ENCODE measurements around the gene RNF141. TPM values are rescaled to one million over a fixed set of nuclear protein-coding genes. Genes with fewer than 3 reads are reported as not detected.

The RNF141 gene, protein sequence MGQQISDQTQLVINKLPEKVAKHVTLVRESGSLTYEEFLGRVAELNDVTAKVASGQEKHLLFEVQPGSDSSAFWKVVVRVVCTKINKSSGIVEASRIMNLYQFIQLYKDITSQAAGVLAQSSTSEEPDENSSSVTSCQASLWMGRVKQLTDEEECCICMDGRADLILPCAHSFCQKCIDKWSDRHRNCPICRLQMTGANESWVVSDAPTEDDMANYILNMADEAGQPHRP
- 6.9 and 10.3 TPM in 2 replicates for polyA plus RNA-seq (2012; rRNA removed)
- polyA plus RNA-seq (2012; cell fraction: cytosol; rRNA removed): 12.9 and 15.5 TPM in 2 replicates
- 2.0 and 4.5 TPM in 2 replicates for polyA plus RNA-seq (2012; cell fraction: nucleus; rRNA removed)

DNA sequence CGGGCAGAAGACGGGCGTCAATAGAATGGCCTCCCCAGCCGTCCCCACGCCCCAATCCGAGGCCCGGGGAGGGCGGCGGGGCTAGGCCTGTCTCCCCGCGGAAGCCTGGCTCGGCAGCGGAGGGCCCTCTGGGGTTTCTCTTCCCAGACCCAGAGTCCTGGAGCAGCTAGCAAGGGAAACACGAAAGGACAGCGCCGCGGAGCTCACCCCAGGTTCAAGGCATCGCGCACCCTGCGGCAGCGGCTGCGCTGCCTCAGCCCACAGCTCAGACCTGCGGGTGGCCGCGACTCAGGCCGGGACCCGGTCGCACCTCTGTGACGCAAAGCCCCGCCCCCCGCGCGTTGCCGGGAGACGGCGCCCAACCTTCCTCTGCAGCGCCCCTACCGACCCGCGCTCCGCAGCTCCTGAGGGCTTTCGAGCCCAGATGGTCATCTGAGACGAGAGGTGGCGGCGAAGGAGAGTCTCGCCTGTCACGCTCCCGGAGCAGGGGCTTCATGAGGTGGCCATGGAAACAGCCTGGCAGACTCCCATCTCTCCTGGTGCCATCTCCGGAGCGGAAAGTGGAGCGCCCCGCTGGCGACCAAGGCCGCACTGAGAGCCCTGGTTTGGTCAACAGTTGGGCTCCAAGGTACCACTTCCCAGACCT, at the start of gene RNF141:
TSS of gene RNF141 (minus strand) at position 273 of the 646 bp plus-strand sequence. CDS start 7,029 bp downstream, outside the sequence.
- Histone ChIP-seq H3K9me3 (no peaks in the 10 kb centered on the region), H3K4me3 (ENCODE audit: low read depth in 2 of 2, low read length in 1 of 2) (peak within 1 kb of the TSS; percentile 72 to 89), H3K36me3 (replicated peaks in 1 of 2; ENCODE audit: control insufficient read depth in 1 of 2, insufficient read depth in 2 of 2, low read length in 1 of 2) (no peaks in the 10 kb centered on the region), H3F3A (replicated peaks; ENCODE audit: insufficient read depth) (peaks cover 9% of the 10 kb centered on the region), H3K9ac (peak within 1 kb of the TSS; percentile 87), H3K27me3 (ENCODE audit: insufficient read depth) (no peaks in the 10 kb centered on the region), H2AFZ (ENCODE audit: low read depth) (peak within 1 kb of the TSS; percentile 88), H3K79me2 (ENCODE audit: insufficient read depth) (peaks cover 33% of the 10 kb centered on the region), H3K4me2 (peak within 1 kb of the TSS; percentile 91), H4K20me1 (ENCODE audit: insufficient read depth) (no peaks in the 10 kb centered on the region), H3K9me2 (no peaks in the 10 kb centered on the region), H3K27ac (ENCODE audit: low read depth in 2 of 2, low read length in 1 of 2) (peak within 1 kb of the TSS; percentile 77 to 91), H3K4me1 (ENCODE audit: control insufficient read depth in 1 of 2, insufficient read depth in 2 of 2, low read depth in 1 of 2, low read length in 1 of 2) (peaks cover 7 to 11% of the 10 kb centered on the region in 2 experiments; a peak in 3 of 4 replicates)
- 0% methylated on average over 5 of the region's 54 CpGs for WGBS (ENCODE audit: low lambda C conversion rate)
- ChIA-PET POLR2A (interaction anchor here (0.5 to 1.5 kb wide), 8 partner anchors 9 to 1834 kb away, joined by 3 to 5 read pairs (median 4); partner anchors contain the start of genes AMPD3, CTR9 and IRAG1), CTCF (interaction anchor here (0.6 to 4.3 kb wide), 50 partner anchors 10 to 775 kb away, joined by 3 to 25 read pairs (median 4); partner anchors contain the start of genes ADM and AMPD3)
- DNase-seq: peak; percentile 97
- no peak for TF ChIP-seq RXRA (IDR thresholded peaks at IDR 0.05; ENCODE audit: borderline replicate concordance, low read depth)
- TF ChIP-seq CHD2 (IDR thresholded peaks at IDR 0.05; ENCODE audit: low read length, partially characterized antibody): peak; percentile 72
- TF ChIP-seq JUND (IDR thresholded peaks at IDR 0.05): no peak
- 0 out of 4 replicates have a peak, but pooled peaks of 1 of the 2 experiments have one; percentile 19 for TF ChIP-seq EP300 (IDR thresholded peaks at IDR 0.05; ENCODE audit: borderline replicate concordance in 1 of 2, low read depth in 1 of 2, low read length in 1 of 2)
- peak; percentile 89 for TF ChIP-seq POLR2AphosphoS5 (IDR thresholded peaks at IDR 0.05; ENCODE audit: low read depth, low read length)
- TF ChIP-seq TAF1 (IDR thresholded peaks at IDR 0.05; ENCODE audit: borderline replicate concordance, low read depth, low read length): peak; percentile 71; the same call in 1 of the 2 replicates
- TF ChIP-seq, protein P1, sequence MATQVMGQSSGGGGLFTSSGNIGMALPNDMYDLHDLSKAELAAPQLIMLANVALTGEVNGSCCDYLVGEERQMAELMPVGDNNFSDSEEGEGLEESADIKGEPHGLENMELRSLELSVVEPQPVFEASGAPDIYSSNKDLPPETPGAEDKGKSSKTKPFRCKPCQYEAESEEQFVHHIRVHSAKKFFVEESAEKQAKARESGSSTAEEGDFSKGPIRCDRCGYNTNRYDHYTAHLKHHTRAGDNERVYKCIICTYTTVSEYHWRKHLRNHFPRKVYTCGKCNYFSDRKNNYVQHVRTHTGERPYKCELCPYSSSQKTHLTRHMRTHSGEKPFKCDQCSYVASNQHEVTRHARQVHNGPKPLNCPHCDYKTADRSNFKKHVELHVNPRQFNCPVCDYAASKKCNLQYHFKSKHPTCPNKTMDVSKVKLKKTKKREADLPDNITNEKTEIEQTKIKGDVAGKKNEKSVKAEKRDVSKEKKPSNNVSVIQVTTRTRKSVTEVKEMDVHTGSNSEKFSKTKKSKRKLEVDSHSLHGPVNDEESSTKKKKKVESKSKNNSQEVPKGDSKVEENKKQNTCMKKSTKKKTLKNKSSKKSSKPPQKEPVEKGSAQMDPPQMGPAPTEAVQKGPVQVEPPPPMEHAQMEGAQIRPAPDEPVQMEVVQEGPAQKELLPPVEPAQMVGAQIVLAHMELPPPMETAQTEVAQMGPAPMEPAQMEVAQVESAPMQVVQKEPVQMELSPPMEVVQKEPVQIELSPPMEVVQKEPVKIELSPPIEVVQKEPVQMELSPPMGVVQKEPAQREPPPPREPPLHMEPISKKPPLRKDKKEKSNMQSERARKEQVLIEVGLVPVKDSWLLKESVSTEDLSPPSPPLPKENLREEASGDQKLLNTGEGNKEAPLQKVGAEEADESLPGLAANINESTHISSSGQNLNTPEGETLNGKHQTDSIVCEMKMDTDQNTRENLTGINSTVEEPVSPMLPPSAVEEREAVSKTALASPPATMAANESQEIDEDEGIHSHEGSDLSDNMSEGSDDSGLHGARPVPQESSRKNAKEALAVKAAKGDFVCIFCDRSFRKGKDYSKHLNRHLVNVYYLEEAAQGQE (IDR thresholded peaks at IDR 0.05; ENCODE audit: low read depth, low read length): no peak
- TF ChIP-seq SIN3A (IDR thresholded peaks at IDR 0.05; ENCODE audit: borderline replicate concordance, low read depth, low read length): peak; percentile 80; the same call in 1 of the 2 replicates
- peak; percentile 39 for TF ChIP-seq GATA2 (CRISPR knock-in tag; IDR thresholded peaks at IDR 0.05)
- TF ChIP-seq TEAD4 (IDR thresholded peaks at IDR 0.05; ENCODE audit: borderline replicate concordance, insufficient read depth): no peak
- TF ChIP-seq FOXJ3 (CRISPR knock-in tag; IDR thresholded peaks at IDR 0.05): no peak
- no peak for TF ChIP-seq FOXM1 (IDR thresholded peaks at IDR 0.05; ENCODE audit: low read depth)
- TF ChIP-seq SMC3 (IDR thresholded peaks at IDR 0.05; ENCODE audit: low read depth, low read length): peak; percentile 34
- TF ChIP-seq, protein P2, sequence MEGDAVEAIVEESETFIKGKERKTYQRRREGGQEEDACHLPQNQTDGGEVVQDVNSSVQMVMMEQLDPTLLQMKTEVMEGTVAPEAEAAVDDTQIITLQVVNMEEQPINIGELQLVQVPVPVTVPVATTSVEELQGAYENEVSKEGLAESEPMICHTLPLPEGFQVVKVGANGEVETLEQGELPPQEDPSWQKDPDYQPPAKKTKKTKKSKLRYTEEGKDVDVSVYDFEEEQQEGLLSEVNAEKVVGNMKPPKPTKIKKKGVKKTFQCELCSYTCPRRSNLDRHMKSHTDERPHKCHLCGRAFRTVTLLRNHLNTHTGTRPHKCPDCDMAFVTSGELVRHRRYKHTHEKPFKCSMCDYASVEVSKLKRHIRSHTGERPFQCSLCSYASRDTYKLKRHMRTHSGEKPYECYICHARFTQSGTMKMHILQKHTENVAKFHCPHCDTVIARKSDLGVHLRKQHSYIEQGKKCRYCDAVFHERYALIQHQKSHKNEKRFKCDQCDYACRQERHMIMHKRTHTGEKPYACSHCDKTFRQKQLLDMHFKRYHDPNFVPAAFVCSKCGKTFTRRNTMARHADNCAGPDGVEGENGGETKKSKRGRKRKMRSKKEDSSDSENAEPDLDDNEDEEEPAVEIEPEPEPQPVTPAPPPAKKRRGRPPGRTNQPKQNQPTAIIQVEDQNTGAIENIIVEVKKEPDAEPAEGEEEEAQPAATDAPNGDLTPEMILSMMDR (IDR thresholded peaks at IDR 0.05): peak; percentile 74
- TF ChIP-seq, protein P3, sequence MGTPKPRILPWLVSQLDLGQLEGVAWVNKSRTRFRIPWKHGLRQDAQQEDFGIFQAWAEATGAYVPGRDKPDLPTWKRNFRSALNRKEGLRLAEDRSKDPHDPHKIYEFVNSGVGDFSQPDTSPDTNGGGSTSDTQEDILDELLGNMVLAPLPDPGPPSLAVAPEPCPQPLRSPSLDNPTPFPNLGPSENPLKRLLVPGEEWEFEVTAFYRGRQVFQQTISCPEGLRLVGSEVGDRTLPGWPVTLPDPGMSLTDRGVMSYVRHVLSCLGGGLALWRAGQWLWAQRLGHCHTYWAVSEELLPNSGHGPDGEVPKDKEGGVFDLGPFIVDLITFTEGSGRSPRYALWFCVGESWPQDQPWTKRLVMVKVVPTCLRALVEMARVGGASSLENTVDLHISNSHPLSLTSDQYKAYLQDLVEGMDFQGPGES (IDR thresholded peaks at IDR 0.05; ENCODE audit: low read depth, low read length): no peak
- TF ChIP-seq MXI1 (IDR thresholded peaks at IDR 0.05; ENCODE audit: low read depth, low read length): peak; percentile 97
- TF ChIP-seq FOSL2 (IDR thresholded peaks at IDR 0.05; ENCODE audit: borderline replicate concordance, low read depth): no peak
- TF ChIP-seq, protein P4, sequence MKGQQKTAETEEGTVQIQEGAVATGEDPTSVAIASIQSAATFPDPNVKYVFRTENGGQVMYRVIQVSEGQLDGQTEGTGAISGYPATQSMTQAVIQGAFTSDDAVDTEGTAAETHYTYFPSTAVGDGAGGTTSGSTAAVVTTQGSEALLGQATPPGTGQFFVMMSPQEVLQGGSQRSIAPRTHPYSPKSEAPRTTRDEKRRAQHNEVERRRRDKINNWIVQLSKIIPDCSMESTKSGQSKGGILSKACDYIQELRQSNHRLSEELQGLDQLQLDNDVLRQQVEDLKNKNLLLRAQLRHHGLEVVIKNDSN (IDR thresholded peaks at IDR 0.05; ENCODE audit: borderline replicate concordance, low read depth): no peak
- peak; percentile 53 for TF ChIP-seq RAD21 (IDR thresholded peaks at IDR 0.05; ENCODE audit: low read length)
- TF ChIP-seq RCOR1 (IDR thresholded peaks at IDR 0.05; ENCODE audit: low read length): no peak
- TF ChIP-seq NRF1 (IDR thresholded peaks at IDR 0.05; ENCODE audit: low read depth, low read length): no peak

Data from SK-N-SH (cell line).